ENCODE results near the gene HPCAL1.

Gene HPCAL1

DNA sequence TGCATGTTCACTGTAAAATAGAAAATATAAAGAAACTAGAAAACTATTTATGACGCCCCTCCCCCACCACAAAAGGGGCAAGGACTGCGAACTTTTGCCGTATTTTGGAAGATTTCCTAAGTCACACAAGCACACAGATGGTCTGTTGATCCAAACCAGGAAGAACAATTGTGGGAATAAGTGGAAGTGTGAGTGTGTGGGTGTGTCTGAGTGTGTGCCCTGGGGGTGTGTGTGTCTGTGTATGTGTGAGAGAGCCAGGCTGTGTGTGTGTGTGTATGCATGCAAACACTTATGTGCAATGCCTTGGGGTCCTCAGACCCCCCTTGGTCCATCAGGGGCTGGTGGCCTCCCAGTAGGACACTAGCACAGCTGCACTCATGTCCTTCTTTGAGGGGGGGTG is 43.1 kb downstream of the HPCAL1 start:
- Histone ChIP-seq H3K27ac (ENCODE audit: low read depth, low read length) (no peak overlapping the region), H3K4me3 (ENCODE audit: low read depth, low read length) (no peak overlapping the region), H3K79me2 (ENCODE audit: control insufficient read depth, insufficient read depth, low read length, unreplicated experiment) (peaks cover 52% of the 10 kb centered on the region), H3K4me1 (ENCODE audit: control insufficient read depth, insufficient read depth, low read length, unreplicated experiment) (peaks cover 15% of the 10 kb centered on the region), H3K36me3 (ENCODE audit: insufficient read depth, low read length) (no peaks in the 10 kb centered on the region), H2AFZ (ENCODE audit: low read length, unreplicated experiment) (no peak overlapping the region), H3K27me3 (ENCODE audit: insufficient read depth, low read length) (no peaks in the 10 kb centered on the region)

DNA sequence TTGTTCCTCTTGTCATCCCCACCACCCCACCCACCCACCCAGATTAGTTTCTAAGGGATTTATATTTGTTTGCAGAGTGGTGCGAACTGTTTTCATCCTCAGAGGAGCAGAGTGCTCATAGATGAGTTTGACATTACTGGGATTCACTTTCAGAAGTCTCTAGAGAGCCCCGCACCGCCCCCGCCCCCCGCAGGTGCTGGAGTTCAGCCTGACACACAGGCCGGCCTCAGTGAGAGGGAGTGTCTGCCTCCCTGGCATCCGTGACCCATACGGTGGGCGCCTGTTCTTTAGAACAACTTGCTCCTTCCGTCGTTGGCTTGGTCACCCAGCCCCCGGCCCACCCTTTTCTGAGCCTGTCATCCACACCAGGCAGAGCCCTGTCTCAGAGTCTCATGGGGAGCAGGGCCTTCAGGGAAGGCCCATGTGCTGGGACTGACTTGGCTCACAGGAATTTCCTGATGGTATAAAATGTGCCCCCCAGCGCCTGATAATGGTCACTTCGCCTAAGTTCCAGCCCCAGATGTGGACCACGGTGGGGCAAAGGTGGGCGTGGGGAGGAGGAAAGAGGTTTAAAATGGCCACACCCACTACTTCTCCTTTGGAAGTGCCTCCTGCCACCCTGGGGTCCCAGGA is 44.3 kb downstream of the HPCAL1 start:
- peaks cover 48% of the 10 kb centered on the region for H3K79me2 ChIP-seq (ENCODE audit: control insufficient read depth, insufficient read depth, low read length, unreplicated experiment)
- no peak overlapping the region for H2AFZ ChIP-seq (ENCODE audit: low read length, unreplicated experiment)
- no peak overlapping the region for H3K27ac ChIP-seq (ENCODE audit: low read depth, low read length)
- no peaks in the 10 kb centered on the region for H3K36me3 ChIP-seq (ENCODE audit: insufficient read depth, low read length)
- H3K4me3 ChIP-seq (ENCODE audit: low read depth, low read length) = no peak overlapping the region
- H3K27me3 ChIP-seq (ENCODE audit: insufficient read depth, low read length) = no peaks in the 10 kb centered on the region
- peaks cover 7% of the 10 kb centered on the region for H3K4me1 ChIP-seq (ENCODE audit: control insufficient read depth, insufficient read depth, low read length, unreplicated experiment)

DNA sequence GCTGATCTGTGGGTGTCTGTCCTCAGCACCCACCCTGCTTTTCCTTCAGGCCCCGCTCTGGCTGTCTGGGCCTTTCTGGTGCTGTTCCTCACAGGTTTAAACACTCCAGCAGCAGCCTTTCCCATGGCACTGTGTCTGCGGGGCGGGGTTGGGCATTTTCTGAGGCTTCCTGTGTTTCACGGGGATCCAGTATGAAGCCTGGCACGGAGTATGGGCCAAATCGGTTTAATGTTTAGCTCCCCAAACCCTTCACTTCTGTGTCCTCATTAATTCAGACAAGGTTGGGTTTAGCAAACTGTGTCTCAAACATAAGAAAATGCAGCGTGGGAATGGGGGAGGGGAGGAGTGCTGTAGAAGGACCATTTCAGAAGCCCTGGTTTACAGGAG is 44.9 kb downstream of the HPCAL1 start:
- no peak overlapping the region for H3K4me3 ChIP-seq (ENCODE audit: low read depth, low read length)
- H3K27me3 ChIP-seq (ENCODE audit: insufficient read depth, low read length) = no peaks in the 10 kb centered on the region
- H3K27ac ChIP-seq (ENCODE audit: low read depth, low read length) = no peak overlapping the region
- H3K4me1 ChIP-seq (ENCODE audit: control insufficient read depth, insufficient read depth, low read length, unreplicated experiment) = peaks cover 7% of the 10 kb centered on the region
- no peaks in the 10 kb centered on the region for H3K36me3 ChIP-seq (ENCODE audit: insufficient read depth, low read length)
- H3K79me2 ChIP-seq (ENCODE audit: control insufficient read depth, insufficient read depth, low read length, unreplicated experiment) = peaks cover 48% of the 10 kb centered on the region
- no peak overlapping the region for H2AFZ ChIP-seq (ENCODE audit: low read length, unreplicated experiment)

DNA sequence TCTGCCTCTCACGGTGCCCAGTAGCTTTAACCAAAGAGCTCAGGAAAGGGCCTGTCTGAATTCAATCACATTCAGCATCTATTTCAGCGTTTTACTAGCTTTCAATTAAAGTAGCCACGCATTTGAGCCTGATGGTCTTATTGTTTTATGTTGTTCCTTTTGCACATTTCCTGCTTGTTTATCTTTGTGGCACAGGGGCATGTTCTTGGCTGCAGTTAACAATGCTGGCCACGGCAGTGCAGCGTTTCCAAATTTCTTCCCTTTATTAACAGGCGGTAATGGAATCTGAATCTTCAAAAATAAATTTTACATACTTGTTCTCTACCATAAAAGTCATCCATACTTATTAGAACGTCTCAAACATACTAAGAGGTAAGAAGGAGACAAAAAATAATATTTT is 46.2 kb downstream of the HPCAL1 start:
- Histone ChIP-seq H3K4me3 (ENCODE audit: low read depth, low read length) (no peak overlapping the region), H3K79me2 (ENCODE audit: control insufficient read depth, insufficient read depth, low read length, unreplicated experiment) (peaks cover 43% of the 10 kb centered on the region), H3K27me3 (ENCODE audit: insufficient read depth, low read length) (no peaks in the 10 kb centered on the region), H2AFZ (ENCODE audit: low read length, unreplicated experiment) (no peak overlapping the region), H3K27ac (ENCODE audit: low read depth, low read length) (no peak overlapping the region), H3K4me1 (ENCODE audit: control insufficient read depth, insufficient read depth, low read length, unreplicated experiment) (peaks cover 7% of the 10 kb centered on the region), H3K36me3 (ENCODE audit: insufficient read depth, low read length) (no peaks in the 10 kb centered on the region)

DNA sequence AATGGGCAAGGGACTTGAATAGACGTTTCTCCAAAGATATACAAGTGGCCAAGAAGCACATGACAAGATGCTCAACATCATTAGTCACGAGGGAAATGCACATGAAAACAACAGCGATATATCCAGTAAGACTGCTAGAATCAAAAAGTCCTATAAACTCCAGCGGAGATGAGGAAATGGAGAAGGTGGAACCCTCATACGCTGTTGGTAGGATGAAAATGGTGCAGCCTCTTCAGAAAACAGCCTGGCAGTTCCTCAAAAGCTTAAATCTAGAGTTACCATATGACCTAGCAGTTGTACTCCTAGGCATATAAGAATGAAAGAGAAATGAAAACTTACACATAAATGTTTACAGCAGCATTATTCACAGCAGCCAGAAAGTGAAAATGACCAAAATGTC is 48.1 kb downstream of the HPCAL1 start:
- no peaks in the 10 kb centered on the region for H3K27me3 ChIP-seq (ENCODE audit: insufficient read depth, low read length)
- no peak overlapping the region for H3K27ac ChIP-seq (ENCODE audit: low read depth, low read length)
- H3K36me3 ChIP-seq (ENCODE audit: insufficient read depth, low read length) = peaks cover 4% of the 10 kb centered on the region; the same call in 1 of the 2 replicates
- no peak overlapping the region for H2AFZ ChIP-seq (ENCODE audit: low read length, unreplicated experiment)
- H3K4me3 ChIP-seq (ENCODE audit: low read depth, low read length) = no peak overlapping the region
- peaks cover 7% of the 10 kb centered on the region for H3K4me1 ChIP-seq (ENCODE audit: control insufficient read depth, insufficient read depth, low read length, unreplicated experiment)
- peaks cover 48% of the 10 kb centered on the region for H3K79me2 ChIP-seq (ENCODE audit: control insufficient read depth, insufficient read depth, low read length, unreplicated experiment)

DNA sequence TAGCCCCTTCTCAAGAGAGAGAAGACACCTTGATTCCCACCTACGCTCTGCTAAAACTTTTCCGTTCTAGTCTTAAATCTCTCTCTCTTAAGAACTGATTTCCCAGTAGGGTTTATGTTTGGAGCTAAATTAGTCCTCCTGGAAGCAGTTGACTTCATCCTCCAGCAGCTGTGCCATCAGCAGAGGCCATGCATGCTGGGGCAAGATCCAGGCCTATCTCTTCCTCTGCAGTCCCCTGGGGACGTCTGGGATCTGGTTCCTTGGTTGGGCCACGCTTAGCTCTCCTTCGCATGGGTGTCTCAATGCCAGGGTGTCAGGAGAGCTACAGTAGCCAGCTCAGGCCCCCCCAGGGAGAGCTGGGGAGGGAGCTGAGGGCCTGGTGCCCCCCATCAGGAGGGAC is 49.7 kb downstream of the HPCAL1 start:
- H3K27me3 ChIP-seq (ENCODE audit: insufficient read depth, low read length) = no peaks in the 10 kb centered on the region
- no peak overlapping the region for H2AFZ ChIP-seq (ENCODE audit: low read length, unreplicated experiment)
- H3K36me3 ChIP-seq (ENCODE audit: insufficient read depth, low read length) = peaks cover 4% of the 10 kb centered on the region; the same call in 1 of the 2 replicates
- peaks cover 2% of the 10 kb centered on the region for H3K4me1 ChIP-seq (ENCODE audit: control insufficient read depth, insufficient read depth, low read length, unreplicated experiment)
- H3K27ac ChIP-seq (ENCODE audit: low read depth, low read length) = no peak overlapping the region
- H3K4me3 ChIP-seq (ENCODE audit: low read depth, low read length) = no peak overlapping the region
- H3K79me2 ChIP-seq (ENCODE audit: control insufficient read depth, insufficient read depth, low read length, unreplicated experiment) = peaks cover 41% of the 10 kb centered on the region

DNA sequence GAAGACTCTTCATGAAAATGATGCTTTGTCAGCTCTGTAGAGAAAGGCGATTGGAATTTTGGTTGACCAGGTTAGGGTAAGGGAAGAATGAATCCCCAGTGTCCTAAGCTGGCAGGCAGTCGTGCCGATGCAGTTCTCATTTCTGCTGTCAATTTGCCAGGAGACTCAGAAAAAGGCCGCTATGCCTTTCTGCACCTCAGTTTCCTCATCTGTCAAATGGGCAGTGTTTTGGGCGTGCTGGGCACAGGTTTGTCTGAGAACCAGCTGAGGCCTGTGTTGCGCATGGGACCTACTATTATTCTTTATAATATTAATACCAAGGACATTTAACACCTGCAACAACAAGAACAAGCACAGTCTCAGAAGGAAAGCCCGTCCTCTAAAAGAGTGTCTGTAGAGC is 50.3 kb downstream of the HPCAL1 start:
- H3K79me2 ChIP-seq (ENCODE audit: control insufficient read depth, insufficient read depth, low read length, unreplicated experiment) = peaks cover 35% of the 10 kb centered on the region
- no peaks in the 10 kb centered on the region for H3K4me1 ChIP-seq (ENCODE audit: control insufficient read depth, insufficient read depth, low read length, unreplicated experiment)
- peaks cover 4% of the 10 kb centered on the region; the same call in 1 of the 2 replicates for H3K36me3 ChIP-seq (ENCODE audit: insufficient read depth, low read length)
- H3K4me3 ChIP-seq (ENCODE audit: low read depth, low read length) = no peak overlapping the region
- H2AFZ ChIP-seq (ENCODE audit: low read length, unreplicated experiment) = no peak overlapping the region
- no peak overlapping the region for H3K27ac ChIP-seq (ENCODE audit: low read depth, low read length)
- H3K27me3 ChIP-seq (ENCODE audit: insufficient read depth, low read length) = no peaks in the 10 kb centered on the region

DNA sequence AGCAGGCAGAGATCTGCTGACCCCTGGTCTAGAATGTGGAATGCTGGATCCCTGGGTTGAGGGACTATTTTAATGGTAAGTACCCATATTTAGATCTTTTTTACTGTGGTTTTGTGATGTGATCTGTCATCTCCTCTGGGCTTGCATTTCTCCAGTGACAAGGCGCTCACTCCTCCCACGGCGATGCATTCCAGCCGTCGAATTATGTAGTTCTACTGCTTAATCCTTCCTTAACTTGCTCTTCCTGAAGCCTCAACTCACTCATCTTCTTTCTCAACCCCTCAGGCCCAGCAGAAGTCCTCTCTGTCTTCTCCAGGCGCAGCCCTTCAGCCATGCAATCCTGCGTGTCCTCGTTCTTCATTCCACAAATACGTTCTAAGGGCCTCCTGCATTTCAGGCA is 51.2 kb downstream of the HPCAL1 start:
- Histone ChIP-seq H3K27me3 (ENCODE audit: insufficient read depth, low read length) (no peaks in the 10 kb centered on the region), H3K79me2 (ENCODE audit: control insufficient read depth, insufficient read depth, low read length, unreplicated experiment) (peaks cover 32% of the 10 kb centered on the region), H3K4me3 (ENCODE audit: low read depth, low read length) (no peak overlapping the region), H3K27ac (ENCODE audit: low read depth, low read length) (no peak overlapping the region), H3K4me1 (ENCODE audit: control insufficient read depth, insufficient read depth, low read length, unreplicated experiment) (no peaks in the 10 kb centered on the region), H3K36me3 (ENCODE audit: insufficient read depth, low read length) (peaks cover 4% of the 10 kb centered on the region; the same call in 1 of the 2 replicates), H2AFZ (ENCODE audit: low read length, unreplicated experiment) (no peak overlapping the region)

DNA sequence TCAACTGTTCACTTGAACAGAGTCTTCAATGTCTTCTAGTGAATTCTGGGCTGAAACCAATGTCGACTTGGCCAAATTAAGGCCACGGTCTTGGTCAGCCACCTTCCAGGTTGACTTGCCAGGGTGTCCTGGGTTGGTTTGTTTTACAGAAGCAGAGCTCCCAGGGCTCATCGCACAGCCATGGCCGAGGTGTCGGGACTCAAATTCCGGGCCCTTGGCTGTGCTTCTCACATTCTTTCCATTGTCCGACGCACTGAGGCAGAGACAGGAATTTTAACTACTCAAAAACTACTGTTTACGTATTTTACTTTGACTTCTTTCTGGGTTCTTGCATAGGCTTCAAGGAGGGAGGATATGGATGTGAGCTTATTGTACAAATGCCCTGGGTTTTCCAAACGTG is 51.7 kb downstream of the HPCAL1 start:
- H3K4me1 ChIP-seq (ENCODE audit: control insufficient read depth, insufficient read depth, low read length, unreplicated experiment) = no peaks in the 10 kb centered on the region
- H3K79me2 ChIP-seq (ENCODE audit: control insufficient read depth, insufficient read depth, low read length, unreplicated experiment) = peaks cover 34% of the 10 kb centered on the region
- H3K36me3 ChIP-seq (ENCODE audit: insufficient read depth, low read length) = peaks cover 4% of the 10 kb centered on the region; the same call in 1 of the 2 replicates
- H3K27ac ChIP-seq (ENCODE audit: low read depth, low read length) = no peak overlapping the region
- no peaks in the 10 kb centered on the region for H3K27me3 ChIP-seq (ENCODE audit: insufficient read depth, low read length)
- no peak overlapping the region for H2AFZ ChIP-seq (ENCODE audit: low read length, unreplicated experiment)
- no peak overlapping the region for H3K4me3 ChIP-seq (ENCODE audit: low read depth, low read length)

DNA sequence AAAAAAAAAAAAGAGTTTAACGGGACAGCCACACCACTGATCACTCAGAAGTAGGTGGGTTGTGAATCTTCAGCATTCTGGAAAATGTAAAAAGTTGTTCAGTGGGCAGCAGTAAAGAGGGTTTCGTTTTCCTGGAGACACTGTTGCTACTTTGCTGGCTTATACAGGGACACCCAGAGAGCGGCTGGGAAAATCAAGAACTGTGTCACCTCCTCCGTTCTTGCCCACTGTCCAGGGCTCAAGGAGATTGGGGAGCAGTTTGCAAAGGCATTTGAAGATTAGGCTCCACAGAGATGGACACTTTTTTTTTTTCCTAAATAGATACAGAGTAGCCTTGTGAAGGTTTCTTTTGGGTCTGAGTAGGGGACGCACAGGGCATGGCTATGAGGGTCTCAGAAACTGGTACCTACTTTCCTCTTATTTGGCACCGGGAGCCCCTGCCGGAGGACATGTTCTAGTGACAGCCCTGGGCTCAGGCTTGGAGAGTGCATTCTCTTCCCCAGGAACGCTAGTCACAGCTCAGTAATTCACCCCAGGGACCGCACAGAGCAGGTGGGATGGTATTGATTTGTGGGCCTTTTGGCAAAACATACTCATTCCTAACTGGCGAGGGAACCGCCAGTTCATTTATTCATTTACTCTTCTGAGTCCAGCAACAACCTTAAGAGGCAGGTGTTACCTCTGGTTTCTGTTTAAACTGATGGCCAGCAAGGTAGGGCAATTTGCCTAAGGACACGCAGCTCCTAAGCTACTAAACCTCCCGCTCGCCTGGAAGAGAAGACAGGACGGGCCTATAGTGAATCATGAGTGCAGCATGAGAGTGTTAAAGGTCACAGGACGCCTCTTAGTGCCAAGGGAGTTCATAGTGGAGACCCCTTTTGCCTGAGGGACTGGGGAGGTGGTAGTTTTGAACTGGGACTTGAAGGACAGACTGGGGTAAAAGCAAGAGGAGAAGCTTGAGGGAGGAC is 53.1 kb downstream of the HPCAL1 start:
- Histone ChIP-seq H3K36me3 (ENCODE audit: insufficient read depth, low read length) (peaks cover 4% of the 10 kb centered on the region; the same call in 1 of the 2 replicates), H2AFZ (ENCODE audit: low read length, unreplicated experiment) (no peak overlapping the region), H3K79me2 (ENCODE audit: control insufficient read depth, insufficient read depth, low read length, unreplicated experiment) (peaks cover 36% of the 10 kb centered on the region), H3K27ac (ENCODE audit: low read depth, low read length) (no peak overlapping the region), H3K4me3 (ENCODE audit: low read depth, low read length) (no peak overlapping the region), H3K27me3 (ENCODE audit: insufficient read depth, low read length) (no peaks in the 10 kb centered on the region), H3K4me1 (ENCODE audit: control insufficient read depth, insufficient read depth, low read length, unreplicated experiment) (no peaks in the 10 kb centered on the region)

DNA sequence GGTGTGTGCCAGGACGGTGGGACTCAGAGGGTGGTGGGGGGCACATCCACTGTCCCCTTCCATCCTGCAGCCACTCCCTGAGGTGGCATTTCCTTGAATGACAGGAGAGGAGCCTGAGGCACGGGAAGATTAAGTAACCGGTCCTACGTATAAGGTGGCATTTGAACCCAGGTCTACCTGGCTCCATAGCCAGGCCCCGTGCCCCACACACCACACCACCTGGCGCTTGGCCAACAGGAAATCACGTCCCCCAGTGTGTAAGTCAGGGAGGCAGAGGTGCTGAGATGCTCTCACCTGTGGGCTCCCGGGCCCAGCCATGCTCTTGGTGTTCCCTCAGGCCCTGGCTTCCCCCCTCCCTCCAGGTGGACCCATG is 53.7 kb downstream of the HPCAL1 start:
- Histone ChIP-seq H3K4me3 (ENCODE audit: low read depth, low read length) (no peak overlapping the region), H3K27me3 (ENCODE audit: insufficient read depth, low read length) (no peaks in the 10 kb centered on the region), H3K36me3 (ENCODE audit: insufficient read depth, low read length) (peaks cover 4% of the 10 kb centered on the region; the same call in 1 of the 2 replicates), H3K79me2 (ENCODE audit: control insufficient read depth, insufficient read depth, low read length, unreplicated experiment) (peaks cover 36% of the 10 kb centered on the region), H2AFZ (ENCODE audit: low read length, unreplicated experiment) (no peak overlapping the region), H3K27ac (ENCODE audit: low read depth, low read length) (no peak overlapping the region), H3K4me1 (ENCODE audit: control insufficient read depth, insufficient read depth, low read length, unreplicated experiment) (no peaks in the 10 kb centered on the region)
